GM21786 (cell line): ENCODE data around the gene MRPS5.
"Not testable (repeated sequence)": the region's sequence is repeated elsewhere in the genome, so short reads cannot be mapped to it uniquely, and the experiment has no call there.

Source experiments
- ATAC-seq: cut with Tn5 transposase; IDR thresholded peaks from one replicate; pipeline ENCODE4 v1.9.1; 2021; ENCODE audit not compliant: unreplicated experiment

Gene MRPS5

DNA sequence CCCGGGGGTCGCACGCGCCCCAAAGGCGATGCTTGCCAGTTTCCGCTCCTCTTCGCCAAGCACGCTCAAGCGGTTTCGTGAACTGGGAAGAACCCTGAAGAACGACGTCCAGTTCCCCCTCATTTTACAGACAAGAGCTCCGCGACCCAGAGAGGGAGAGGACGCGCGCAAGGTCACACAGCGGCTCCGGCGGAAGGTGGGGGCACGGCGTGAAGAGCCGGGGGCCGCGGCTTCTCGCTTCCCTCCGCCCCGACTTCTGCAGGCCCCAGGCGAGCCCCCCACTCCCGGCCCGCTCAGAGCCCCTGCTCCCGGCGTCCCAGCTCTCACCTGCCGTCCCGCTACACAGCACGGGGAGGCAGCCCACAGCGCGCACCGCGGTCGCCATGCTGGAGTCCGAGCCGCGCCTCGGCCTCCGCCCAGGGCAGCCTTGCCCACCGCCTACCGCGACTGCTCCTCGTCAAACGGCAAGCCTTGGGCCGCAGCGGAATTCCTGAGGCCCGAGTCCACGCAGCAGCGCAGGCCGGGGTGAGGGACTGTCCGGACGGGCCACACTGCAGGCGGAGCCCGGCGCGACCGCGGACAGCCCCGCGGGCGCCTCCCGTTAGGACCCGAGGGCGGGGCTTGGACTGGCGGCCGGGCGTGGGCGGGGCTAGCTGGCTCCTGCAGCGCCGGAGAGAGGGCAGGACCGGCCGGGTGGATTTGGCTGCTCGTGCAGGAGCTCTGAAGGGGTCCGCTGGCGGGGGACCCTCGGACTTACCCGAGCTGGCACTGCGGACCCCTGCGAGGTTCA, at the start of gene MRPS5:
TSS of gene MRPS5 (minus strand) at position 402 of the 790 bp plus-strand sequence. CDS start at position 385, 17 bp downstream.
- ATAC-seq: peak; percentile 91

DNA sequence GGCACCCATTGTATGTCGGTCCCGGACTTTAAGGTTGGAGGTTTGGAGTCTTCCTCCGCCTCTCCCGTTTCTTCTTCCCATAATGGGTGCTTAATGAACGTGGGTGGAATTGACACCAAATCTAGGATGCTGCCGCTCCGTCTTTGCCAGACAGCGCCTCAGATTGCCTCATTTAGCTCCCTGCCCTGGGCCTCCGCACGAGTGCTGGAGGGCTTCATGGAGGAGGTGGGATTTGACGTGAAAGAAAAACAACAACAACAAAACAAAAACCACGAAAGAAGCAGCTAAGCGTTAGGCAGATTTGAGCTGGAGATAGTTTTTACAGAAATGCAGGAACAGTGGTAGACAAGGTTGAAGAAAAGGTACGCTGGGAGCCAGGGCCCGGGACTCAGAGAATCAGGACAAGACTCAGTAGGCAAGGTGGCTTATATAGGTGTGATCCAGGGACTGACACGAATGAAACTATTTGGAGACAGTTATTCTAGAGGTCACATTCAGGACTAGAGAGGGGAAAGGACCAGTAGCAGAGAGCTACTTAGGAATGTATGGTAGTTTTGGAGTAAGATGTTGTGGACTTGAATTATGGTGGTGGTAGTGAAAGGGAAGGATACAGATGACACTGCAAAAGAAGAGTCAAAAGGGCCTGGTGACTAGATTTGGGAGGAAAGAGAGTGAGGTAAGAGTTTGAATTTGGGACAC, 44.6 kb upstream of the MRPS5 start:
- peak; percentile 4 for ATAC-seq

DNA sequence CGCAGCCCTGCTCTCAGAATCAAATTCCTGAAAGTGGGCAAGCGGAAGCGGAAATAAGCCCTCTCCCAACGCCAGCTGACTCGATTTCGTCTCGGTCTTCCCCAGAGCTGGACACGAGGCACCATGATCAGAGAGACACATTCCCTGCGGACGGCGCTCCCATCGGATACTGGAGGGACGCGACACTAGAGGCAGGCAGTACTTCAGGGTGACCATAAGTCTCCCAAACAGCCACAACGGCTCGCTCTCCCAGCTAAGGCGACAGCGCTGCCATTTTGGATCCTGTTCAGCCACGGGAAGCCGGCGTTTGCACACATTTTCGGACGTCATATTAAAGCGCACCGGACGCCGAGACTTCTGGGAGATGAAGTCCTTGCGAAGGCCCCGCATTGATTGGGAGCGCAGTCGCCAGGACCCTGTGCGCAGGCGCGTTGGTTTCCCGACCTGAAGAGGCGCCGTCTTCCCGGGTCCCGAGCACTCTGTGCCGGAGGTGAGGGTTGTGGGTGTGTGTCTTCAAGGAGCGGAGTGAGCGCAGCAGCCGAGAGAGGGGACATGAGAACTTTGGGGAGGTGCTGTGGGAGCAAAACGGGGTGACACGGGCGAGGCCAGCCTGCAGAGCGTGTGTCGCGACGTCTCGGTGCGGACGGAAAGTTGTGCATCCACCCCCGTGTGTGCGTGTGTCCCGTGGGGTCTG, 43.9 kb upstream of the MRPS5 start, which contains the start of gene ZNF2:
TSS of gene ZNF2 (plus strand) at position 439 of the 694 bp plus-strand sequence. CDS start 10,418 bp downstream, outside the sequence.
- peak; percentile 91 for ATAC-seq

DNA sequence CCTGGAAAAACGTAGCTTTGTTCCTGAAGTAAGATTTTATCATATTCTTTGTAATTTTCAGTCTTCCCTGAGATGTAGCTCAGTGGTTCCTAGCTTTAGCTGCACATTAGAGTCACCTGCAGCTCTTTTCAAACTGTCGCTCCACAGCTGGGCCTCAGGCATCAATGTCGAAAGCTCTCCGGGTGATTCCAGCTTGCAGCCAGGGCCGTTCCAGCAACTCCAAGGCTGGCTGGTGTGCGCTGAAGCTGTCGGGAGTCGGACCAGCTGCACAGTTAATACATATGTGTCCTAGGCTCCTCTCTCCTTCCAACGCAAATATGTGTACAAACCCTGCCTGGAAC, 43.4 kb upstream of the MRPS5 start:
- ATAC-seq: no peak

DNA sequence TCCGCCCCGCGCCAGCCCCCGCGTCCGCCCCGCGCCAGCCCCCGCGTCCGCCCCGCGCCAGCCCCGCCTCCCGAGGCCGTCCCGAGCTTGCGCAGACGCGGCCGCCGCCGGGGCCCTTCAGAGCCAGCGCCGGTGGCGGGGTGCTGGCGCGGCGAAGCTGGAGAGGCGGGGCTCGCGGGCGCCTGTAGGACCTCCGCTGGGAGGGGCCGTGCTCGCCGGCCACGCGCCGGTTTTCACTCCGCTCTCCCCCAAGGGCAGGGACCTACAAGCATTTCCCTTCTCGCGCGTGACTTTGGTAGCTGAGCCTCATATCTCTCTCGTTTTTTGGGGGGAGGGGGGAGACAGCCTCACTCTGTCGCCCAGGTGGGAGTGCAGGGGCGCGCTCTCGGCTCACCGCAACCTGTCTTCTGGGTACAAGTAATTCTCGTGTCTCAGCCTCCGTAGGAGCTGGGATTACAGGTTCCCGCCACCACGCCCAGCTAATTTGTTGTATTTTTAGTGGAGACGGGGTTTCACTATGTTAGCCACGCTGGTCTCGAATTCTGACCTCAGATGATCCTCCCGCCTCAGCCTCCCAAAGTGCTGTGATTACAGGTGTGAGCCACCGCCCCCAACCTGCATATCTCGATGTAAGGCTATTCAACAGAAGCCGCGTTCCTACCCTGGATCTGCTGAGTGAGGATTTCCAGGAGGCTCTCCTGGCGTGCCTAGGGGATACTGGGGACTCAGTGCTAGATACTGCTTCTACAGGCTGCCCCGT, 38.3 kb upstream of the MRPS5 start, which contains the start of gene ZNF514:
TSS of gene ZNF514 (minus strand) at position 159 of the 760 bp plus-strand sequence. CDS start 6,595 bp downstream, outside the sequence.
- peak; percentile 82 for ATAC-seq

DNA sequence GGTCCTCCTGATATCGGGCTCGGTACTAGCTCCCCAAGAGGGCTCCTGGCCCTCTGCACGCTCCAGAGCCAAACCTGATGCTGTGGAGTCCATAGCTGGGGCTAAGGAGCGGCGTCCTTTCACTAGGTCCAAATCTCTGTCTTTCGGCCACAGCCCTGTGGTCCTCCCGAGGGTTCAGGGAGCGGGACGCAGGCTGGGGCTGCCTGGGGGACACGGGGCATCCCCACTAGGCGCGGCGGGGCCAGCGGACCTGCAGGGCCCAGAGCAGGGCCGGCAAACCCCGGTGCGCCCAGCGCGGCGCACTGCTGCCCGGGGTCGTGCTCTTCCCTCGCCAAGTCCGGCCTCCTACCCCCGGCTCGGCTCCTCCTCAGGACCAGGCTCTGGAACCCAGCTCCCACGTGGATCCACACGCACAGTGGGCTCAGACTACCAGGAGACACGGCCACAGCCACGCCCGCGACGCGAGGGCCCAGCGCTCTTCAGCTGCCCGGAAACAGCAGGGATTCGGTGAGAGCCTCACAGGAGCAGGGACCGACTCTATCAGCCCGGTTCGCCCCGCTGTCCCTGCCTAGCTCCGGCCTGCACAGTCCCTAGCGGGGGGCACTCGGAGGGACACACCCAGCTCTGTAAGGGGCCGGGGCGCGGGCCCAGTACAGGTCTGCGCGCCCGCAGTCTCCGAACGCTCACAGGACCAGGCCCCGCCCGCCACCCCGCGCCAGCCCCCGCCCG, 37.4 kb upstream of the MRPS5 start:
- peak; percentile 36 for ATAC-seq

DNA sequence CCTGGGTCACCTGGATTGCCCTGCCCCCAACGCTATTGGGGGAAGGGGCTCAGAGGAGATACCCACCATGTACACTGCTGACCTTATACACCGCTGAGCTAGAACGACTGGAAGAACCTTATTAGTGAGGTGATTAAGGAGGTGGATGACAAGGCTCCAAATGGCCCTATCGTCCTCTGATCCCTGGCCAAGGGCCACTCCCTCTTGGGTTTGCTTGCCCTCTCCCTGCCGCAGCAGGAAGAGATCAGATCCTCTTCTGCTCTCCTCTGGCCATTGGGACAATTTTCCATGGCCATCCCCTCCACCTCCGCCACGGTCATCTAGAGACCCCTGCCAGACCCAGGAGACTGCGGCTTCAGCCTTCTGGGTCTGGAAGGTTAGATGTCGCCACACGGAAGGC, 36.8 kb upstream of the MRPS5 start:
- ATAC-seq: no peak

DNA sequence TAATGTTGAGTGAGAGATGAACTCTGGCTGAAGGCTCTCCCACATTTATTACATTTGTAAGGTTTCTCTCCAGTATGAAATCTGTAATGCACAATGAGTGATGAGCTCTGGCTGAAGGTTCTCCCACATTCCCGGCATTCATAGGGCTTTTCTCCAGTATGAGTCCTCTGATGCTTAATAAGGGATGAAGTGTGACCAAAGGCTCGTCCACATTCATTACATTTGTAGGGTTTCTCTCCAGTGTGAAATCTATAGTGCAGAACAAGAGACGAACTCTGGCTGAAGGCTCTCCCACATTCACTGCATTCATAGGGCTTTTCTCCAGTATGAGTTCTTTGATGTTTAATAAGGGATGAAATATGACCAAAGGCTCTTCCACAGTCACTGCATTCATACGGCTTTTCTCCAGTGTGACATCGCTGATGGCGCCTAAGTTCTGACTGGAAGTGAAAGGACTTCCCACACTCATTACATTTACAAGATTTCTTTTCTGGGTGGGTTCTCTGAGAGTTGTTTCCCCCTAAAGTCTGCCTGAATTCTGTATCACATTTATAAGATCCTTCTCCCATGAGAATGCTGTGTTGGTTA, 27.9 kb upstream of the MRPS5 start:
- ATAC-seq: no peak

DNA sequence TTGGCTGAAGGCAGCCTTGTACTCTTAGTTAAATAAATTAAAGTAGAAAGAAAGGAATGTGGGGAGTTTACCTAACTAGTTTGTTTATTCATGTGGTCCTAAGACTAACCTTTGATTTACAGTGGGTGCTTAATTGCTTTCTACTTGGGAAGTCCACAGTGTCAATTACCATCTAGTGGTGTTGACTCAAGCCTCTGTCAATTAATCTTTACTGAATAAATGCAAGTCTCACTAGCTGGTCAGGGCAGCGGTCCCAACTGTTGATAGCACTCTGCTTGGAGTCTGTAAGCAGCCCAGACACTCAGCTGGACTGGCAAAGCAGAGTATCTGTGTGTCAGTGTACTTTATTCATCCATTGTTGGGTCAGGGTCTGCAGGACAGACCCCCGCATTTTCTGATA, 22.2 kb upstream of the MRPS5 start:
- no peak for ATAC-seq

DNA sequence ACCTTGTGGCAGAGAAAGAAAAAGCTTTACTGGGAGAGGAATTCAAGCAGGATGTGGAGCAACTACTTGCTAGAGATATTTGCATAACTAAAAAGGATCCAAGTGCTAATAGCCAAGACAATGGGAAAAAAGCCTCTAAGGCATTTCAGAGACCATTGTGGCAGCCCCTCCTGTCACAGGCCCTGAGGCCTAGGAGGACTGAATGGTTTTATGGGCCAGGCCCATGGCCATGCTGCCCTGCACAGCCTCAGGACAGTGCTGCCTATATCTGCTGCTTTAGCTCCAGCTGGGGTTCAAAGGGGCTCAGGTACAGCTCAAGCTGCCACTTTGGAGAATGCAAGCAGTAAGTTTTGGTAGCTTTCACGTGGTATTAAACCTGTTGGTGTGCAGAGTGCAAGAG, 17.1 kb upstream of the MRPS5 start:
- ATAC-seq: no peak

DNA sequence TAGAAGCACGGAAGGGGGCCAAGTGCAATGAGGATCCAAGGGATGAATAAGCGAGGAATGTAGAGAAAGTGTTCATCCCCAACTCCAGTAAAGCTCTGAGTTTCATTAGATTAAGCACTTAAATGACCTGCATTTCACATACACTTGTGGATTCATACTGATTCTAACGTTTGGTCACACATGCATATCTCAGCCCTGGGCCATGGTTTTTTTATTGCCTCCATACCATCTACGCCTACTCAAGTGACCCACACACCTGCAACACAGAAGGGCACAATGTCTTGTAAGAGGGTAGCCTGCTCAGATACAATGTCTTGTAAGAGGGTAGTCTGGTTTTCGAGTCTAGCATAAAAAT, 566 bp upstream of the MRPS5 start:
- peak; percentile 5 for ATAC-seq

DNA sequence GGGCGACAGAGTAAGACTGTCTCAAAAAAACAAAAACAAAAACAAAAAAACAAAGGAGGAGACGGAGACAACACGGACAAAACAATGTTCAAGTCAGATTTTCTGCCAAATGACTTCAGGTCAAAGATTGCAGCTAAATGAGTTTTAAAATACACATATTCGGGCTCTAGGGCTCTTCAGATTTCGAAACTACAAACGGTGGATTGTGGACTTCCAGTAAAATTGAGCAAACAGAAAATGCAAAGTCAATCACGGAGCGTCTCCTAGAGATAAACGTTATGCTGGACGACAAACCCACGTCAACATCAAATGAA, 558 bp downstream of the MRPS5 start:
- no peak for ATAC-seq

DNA sequence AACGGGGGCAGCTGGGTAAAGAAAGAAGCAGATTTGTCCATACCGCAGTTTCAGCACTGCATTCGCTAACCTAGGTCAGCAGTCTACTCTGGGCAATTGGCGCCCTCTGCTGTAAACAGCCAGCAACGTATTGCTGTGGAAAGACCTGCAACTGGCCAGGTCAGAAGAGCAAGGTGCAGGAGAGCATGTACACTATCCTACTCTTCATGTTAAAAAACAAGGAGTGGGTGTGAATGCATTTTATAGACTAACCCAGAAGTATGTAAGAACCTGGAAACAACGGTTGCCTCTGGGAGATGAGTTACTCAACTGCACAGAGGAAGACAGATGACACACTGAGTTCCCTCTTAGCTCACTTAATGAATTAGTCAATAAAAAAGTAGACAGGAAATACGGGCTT, 6.2 kb downstream of the MRPS5 start:
- peak; percentile 93 for ATAC-seq

DNA sequence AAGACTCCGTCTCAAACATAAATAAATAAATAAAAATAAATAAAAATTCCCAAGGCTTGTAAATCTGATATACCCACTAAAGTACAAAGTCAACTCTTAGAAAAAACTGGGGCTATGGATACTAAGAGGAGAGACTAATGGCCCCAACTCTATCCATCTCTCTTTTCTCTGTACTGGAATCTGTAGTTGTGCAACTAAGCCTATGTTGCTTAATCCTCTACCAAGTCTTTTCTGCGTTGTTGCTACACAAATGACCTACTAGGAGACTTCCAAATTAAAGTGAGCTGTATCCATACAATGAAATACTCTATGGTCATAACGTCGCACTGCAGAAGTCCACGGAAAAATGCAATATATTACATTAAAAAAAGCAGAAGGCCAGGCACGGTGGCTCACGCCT, 8.1 kb downstream of the MRPS5 start:
- ATAC-seq: no peak

DNA sequence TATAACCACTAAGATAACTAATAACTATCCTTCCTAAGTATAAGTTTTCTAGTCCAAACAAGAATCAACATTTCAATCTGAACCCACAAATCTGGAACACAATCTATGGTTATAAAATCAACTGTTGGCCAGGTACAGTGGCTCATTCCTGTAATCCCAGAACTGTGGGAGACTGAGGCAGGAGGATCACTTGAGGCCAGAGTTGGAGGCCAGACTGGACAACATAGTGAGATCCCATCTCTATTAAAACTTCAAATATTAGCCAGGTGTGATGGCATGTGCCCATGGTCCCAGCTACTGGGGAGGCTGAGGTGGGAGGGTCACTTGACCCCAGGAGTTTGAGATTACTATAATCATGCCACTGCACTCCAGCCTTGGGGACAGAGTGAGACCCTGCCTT, 11.2 kb downstream of the MRPS5 start:
- no peak for ATAC-seq

DNA sequence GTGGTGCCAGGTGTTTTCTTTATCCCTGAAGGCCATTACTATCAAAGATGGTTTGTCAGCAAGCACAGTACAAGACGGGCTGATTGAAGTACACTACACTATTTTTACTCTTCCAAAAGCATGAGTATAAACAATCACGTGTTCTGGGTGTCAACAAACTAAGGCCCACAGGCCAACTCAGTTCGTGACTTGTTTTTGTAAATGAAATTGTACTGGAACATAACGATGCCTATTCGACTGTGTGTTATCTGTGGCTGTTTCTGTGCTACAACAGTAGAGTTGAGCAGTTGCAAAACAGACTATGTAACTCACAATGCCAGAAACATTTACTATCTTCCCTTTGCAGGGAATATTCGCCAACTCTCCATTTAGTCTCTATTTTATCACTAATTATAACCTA, 12.3 kb downstream of the MRPS5 start:
- ATAC-seq: no peak

DNA sequence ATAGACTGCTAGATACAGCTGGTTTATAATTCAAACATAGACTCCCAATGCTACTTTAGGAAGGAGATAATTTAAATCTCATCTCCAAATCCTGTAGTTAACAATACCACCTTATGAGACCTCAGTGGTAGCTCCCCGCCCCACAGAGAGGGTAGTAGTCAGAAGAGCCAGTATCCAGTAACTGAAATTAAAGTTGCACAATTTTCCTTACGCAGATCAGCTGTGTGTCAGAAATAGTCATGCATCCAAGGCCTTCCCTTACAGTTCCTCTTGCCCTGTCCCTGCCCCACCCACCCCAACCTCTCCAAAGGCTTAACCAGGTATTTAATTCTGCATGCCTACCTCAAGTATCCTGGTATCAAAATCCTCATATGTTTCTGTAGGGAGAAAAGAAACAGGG, 15.5 kb downstream of the MRPS5 start:
- no peak for ATAC-seq

DNA sequence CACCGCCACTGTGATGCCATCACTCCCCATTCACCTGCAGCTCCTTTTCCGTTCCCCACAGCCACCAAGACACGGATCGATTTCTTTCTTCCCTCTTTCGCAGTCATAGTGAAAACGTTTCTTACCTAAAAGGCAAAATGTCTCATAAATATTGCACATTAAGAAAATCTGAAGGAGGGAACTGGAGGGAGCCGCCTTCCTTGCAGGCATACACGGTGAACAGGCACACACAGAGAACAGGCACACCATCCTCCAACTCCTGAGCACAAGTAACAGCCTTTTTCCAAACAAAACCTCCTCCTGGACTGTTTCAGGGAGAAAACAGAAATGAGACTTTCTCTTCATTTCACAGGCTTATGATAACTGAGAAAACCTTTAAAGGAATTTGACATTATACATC, 17.0 kb downstream of the MRPS5 start:
- ATAC-seq: no peak

DNA sequence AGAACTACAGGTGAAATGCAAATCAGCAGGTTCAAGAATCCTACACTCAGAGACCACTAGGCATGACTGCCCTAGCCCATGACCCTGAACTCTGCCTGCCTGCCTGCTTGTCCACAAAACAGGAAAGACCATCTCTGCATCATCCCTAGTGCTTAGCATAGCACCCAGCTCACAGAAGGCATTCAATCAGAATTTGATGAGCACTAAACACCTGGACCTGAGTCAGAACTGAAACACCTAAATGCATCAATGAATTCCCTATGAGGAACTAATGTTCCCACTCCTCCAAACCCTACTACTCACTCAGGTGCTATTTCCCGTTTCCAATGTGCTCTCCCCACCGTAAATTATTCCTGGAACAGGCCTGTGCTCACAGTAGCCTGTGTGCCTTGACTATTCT, 21.7 kb downstream of the MRPS5 start:
- ATAC-seq: no peak

DNA sequence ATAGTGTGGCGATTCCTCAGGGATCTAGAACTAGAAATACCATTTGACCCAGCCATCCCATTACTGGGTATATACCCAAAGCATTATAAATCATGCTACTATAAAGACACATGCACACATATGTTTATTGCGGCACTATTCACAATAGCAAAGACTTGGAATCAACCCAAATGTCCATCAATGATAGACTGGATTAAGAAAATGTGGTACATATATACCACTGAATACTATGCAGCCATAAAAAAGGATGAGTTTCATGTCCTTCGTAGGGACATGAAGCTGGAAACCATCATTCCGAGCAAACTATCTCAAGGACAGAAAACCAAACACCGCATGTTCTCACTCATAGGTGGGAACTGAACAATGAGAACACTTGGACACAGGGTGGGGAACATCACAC, 23.3 kb downstream of the MRPS5 start:
- not testable (repeated sequence) for ATAC-seq
